ENCODE results near the gene MADD. TPM values are rescaled to one million over a fixed set of nuclear protein-coding genes. Genes with fewer than 3 reads are reported as not detected.

MADD gene
- total and polyA plus RNA-seq, 3 donors from 2014 or later = 87.8 to 118 (median 103) TPM

- 94 to 95% methylated on average over 8 of the region's 8 CpGs for WGBS, 2 donors
- intact Hi-C loops (cut with DNase I; ENCODE audit: low total_unique reads) = no loop called here
- Histone ChIP-seq H3K36me3 (ENCODE audit: low read depth, missing control alignments) (no peaks in the 10 kb centered on the region), H3K9me3 (no peaks in the 10 kb centered on the region), H3K4me1 (no peaks in the 10 kb centered on the region), H3K27ac (no peak overlapping the region), H3K4me3 (no peak overlapping the region), H3K27me3 (no peaks in the 10 kb centered on the region)
- TF ChIP-seq POLR2A (IDR thresholded peaks at IDR 0.05) = no peak
- no peak for TF ChIP-seq CTCF (IDR thresholded peaks at IDR 0.05)
- DNase-seq = no peak
Measured at GRCh38 chr11:47229161-47229560, 40.8 kb upstream of the MADD start.

- H3K27ac ChIP-seq = no peak overlapping the region
- intact Hi-C loops (cut with DNase I; ENCODE audit: low total_unique reads) = no loop called here
- WGBS, 2 donors = 86 to 92% methylated on average over 4 of the region's 4 CpGs
- H3K36me3 ChIP-seq (ENCODE audit: low read depth, missing control alignments) = no peaks in the 10 kb centered on the region
- TF ChIP-seq CTCF (IDR thresholded peaks at IDR 0.05) (no peak), POLR2A (IDR thresholded peaks at IDR 0.05) (no peak)
- DNase-seq = no peak
- H3K4me3 ChIP-seq = no peak overlapping the region
- H3K27me3 ChIP-seq = no peaks in the 10 kb centered on the region
- no peaks in the 10 kb centered on the region for H3K9me3 ChIP-seq
- H3K4me1 ChIP-seq = no peaks in the 10 kb centered on the region
Measured at GRCh38 chr11:47233051-47233450, 36.9 kb upstream of the MADD start.

- no peak overlapping the region for H3K4me3 ChIP-seq
- peak in 1 of 3 experiments; percentile 12 for TF ChIP-seq CTCF (IDR thresholded peaks at IDR 0.05)
- TF ChIP-seq POLR2A (IDR thresholded peaks at IDR 0.05) = no peak
- no peaks in the 10 kb centered on the region for H3K27me3 ChIP-seq
- H3K4me1 ChIP-seq = no peaks in the 10 kb centered on the region
- no peaks in the 10 kb centered on the region for H3K36me3 ChIP-seq (ENCODE audit: low read depth, missing control alignments)
- H3K27ac ChIP-seq = peak overlapping the region in 1 of 2 donors; percentile 19
- no peaks in the 10 kb centered on the region for H3K9me3 ChIP-seq
- 67 to 68% methylated on average over 11 of the region's 11 CpGs for WGBS, 2 donors
- intact Hi-C loops (cut with DNase I; ENCODE audit: low total_unique reads) = loop anchor here (2.0 kb wide), 1 partner anchor 33 kb away; no protein-coding TSS in a partner anchor
- peak; percentile 60 for DNase-seq
Measured at GRCh38 chr11:47233989-47234668, 35.8 kb upstream of the MADD start.

GRCh38 chr11:47234669-47235100, 35.2 kb upstream of the MADD start:
- Histone ChIP-seq H3K4me1 (no peaks in the 10 kb centered on the region), H3K36me3 (ENCODE audit: low read depth, missing control alignments) (no peaks in the 10 kb centered on the region), H3K4me3 (no peak overlapping the region), H3K27me3 (no peaks in the 10 kb centered on the region), H3K27ac (peak overlapping the region in 1 of 2 donors; percentile 19), H3K9me3 (no peaks in the 10 kb centered on the region)
- intact Hi-C loops (cut with DNase I; ENCODE audit: low total_unique reads) = loop anchor here (2.0 kb wide), 1 partner anchor 32 kb away; no protein-coding TSS in a partner anchor
- TF ChIP-seq POLR2A (IDR thresholded peaks at IDR 0.05) (no peak), CTCF (IDR thresholded peaks at IDR 0.05) (no peak)
- DNase-seq = no peak
- WGBS, 2 donors = 64 to 77% methylated on average over 12 of the region's 12 CpGs

- no peak overlapping the region for H3K27ac ChIP-seq
- no peak overlapping the region for H3K4me3 ChIP-seq
- no peaks in the 10 kb centered on the region for H3K27me3 ChIP-seq
- DNase-seq = no peak
- H3K9me3 ChIP-seq = no peaks in the 10 kb centered on the region
- no peaks in the 10 kb centered on the region for H3K4me1 ChIP-seq
- H3K36me3 ChIP-seq (ENCODE audit: low read depth, missing control alignments) = no peaks in the 10 kb centered on the region
- no peak for TF ChIP-seq CTCF (IDR thresholded peaks at IDR 0.05)
- TF ChIP-seq POLR2A (IDR thresholded peaks at IDR 0.05) = no peak
- WGBS, 2 donors = 91 to 97% methylated on average over 11 to 12 of the region's 12 CpGs
- intact Hi-C loops (cut with DNase I; ENCODE audit: low total_unique reads) = loop anchor here (2.0 kb wide), 1 partner anchor 32 kb away; no protein-coding TSS in a partner anchor
Measured at GRCh38 chr11:47235163-47235562, 34.8 kb upstream of the MADD start.
